ENCODE results near the gene IER2. TPM values are rescaled to one million over a fixed set of nuclear protein-coding genes. Genes with fewer than 3 reads are reported as not detected.

The IER2 gene
- total and polyA plus RNA-seq, 2 of the 8 experiments (the other 6 are each of a cell fraction or from before 2014, with no cell fraction given): 84.5 to 138 TPM

- TF ChIP-seq HDAC6 (IDR thresholded peaks at IDR 0.05; ENCODE audit: low read depth, low read length): no peak
- no peak for TF ChIP-seq CHD7 (IDR thresholded peaks at IDR 0.05; ENCODE audit: insufficient replicate concordance, low read length)
- peak in 1 of 2 experiments; percentile 73; a peak in 1 of 3 replicates for TF ChIP-seq POLR2A (IDR thresholded peaks at IDR 0.05; ENCODE audit: control extremely low read depth in 1 of 2, low read depth in 2 of 2, low read length in 2 of 2)
- TF ChIP-seq NRF1 (IDR thresholded peaks at IDR 0.05; ENCODE audit: low read depth, low read length): no peak
- TF ChIP-seq TBP (IDR thresholded peaks at IDR 0.05; ENCODE audit: low read depth, low read length): no peak
- no peak for TF ChIP-seq ZNF274 (IDR thresholded peaks at IDR 0.05; ENCODE audit: borderline replicate concordance, extremely low read depth, low read length)
- peak; percentile 5 for TF ChIP-seq PHF8 (conservative IDR thresholded peaks at IDR 0.05; ENCODE audit: low read depth, low read length)
- no peak for TF ChIP-seq FOSL1 (IDR thresholded peaks at IDR 0.05; ENCODE audit: insufficient read depth, low read depth, low read length)
- TF ChIP-seq POLR2AphosphoS5 (IDR thresholded peaks at IDR 0.05; ENCODE audit: low read depth, low read length): peak; percentile 75; the same call in 1 of the 2 replicates
- TF ChIP-seq CHD1 (IDR thresholded peaks at IDR 0.05; ENCODE audit: low read depth, low read length): peak; percentile 5; the same call in 1 of the 2 replicates
Measured at GRCh38 chr19:13153569-13154240, 3.5 kb downstream of the IER2 start (continued).

All from H1 (cell line).